Measurements from ENCODE around the gene FKBP10.
"Not testable (repeated sequence)": the region's sequence is repeated elsewhere in the genome, so short reads cannot be mapped to it uniquely, and the experiment has no call there.

Gene FKBP10, protein sequence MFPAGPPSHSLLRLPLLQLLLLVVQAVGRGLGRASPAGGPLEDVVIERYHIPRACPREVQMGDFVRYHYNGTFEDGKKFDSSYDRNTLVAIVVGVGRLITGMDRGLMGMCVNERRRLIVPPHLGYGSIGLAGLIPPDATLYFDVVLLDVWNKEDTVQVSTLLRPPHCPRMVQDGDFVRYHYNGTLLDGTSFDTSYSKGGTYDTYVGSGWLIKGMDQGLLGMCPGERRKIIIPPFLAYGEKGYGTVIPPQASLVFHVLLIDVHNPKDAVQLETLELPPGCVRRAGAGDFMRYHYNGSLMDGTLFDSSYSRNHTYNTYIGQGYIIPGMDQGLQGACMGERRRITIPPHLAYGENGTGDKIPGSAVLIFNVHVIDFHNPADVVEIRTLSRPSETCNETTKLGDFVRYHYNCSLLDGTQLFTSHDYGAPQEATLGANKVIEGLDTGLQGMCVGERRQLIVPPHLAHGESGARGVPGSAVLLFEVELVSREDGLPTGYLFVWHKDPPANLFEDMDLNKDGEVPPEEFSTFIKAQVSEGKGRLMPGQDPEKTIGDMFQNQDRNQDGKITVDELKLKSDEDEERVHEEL

GRCh38 chr17:41812381-41813151 lies at the start of gene FKBP10:
Gene FKBP10 (plus strand): TSS chr17:41813004. CDS start chr17:41813035, 31 bp downstream.
- no peak for DNase-seq (ENCODE audit: low read depth in 2 of 2)

DNA sequence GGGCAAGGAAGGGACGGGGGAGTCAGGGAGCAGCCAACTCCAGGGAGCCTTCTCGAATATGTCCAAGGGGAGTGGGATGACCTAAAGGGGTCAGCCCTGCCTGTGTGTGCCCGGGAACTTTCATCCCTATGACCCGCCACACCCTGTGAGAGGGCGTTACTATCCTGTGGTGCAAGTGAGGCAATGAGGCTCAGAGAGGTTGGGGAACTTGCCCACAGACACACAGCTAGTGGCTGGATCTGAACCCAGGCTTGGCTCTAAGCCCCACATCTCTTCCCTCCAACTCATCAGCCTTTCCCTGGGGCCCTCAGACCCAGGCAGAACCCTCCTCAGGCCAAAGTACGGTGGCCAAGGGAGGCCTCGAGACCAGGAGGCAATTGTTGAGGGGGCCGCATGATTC lies 49.5 kb upstream of the FKBP10 start:
- no peak for DNase-seq (ENCODE audit: low read depth in 2 of 2)

DNA sequence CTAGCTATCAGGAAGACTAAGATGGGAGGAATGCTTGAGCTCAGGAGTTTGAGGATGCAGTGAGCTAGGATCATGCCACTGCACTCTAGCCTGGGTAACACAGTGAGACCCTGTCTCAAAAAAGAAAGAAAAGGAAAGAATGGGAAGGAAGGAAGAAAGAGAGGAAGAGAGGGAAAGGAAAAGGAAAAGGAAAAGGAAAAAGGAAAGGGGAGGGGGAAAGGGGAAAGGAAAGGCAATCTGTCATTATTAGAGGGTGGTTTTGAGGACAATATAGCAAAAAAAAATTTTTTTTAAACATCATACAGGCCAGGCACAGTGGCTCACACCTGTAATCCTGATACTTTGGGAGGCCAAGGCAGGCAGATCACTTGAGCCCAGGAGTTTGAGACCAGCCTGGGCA lies 46.7 kb upstream of the FKBP10 start:
- no peak for DNase-seq (ENCODE audit: low read depth in 2 of 2)

DNA sequence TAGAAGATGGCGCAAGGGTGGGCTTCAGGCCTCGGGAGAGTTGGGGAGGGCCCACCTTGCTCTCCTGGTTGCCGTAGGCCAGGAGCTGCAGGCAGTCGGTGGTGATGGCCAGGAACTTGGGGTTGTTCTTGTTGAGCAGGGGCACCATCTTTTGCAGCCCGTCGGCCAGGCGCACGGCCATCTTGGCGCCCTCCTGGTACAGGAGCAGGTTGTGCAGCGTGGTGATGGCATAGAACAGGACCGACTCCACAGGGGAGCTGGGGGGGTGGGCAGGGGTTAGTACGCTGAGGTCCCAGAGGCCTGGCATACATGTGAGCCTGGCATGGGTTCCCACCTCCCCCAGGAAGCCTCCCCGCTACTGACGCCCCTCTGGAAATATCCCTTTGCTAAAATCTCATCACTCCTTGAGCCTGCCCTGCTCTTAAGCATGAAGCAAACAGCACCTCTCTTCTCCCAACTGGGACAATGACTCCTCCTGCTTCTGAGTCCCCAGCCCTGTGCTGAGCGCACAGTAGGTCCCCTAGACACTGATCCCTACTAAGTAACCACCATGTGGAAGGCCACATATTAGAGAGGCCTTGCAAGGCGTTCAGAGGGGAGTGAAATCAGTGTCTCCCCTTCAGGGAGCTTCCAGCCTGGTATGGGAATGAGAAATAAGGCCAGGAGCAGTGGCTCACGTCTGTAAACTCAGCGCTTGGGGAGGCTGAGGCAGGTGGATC lies 45.3 kb upstream of the FKBP10 start:
- no peak for DNase-seq (ENCODE audit: low read depth in 2 of 2)

- no peak for DNase-seq (ENCODE audit: low read depth in 2 of 2)
These were observed 44.0 kb upstream of the FKBP10 start for GRCh38 chr17:41768682-41769288.

DNA sequence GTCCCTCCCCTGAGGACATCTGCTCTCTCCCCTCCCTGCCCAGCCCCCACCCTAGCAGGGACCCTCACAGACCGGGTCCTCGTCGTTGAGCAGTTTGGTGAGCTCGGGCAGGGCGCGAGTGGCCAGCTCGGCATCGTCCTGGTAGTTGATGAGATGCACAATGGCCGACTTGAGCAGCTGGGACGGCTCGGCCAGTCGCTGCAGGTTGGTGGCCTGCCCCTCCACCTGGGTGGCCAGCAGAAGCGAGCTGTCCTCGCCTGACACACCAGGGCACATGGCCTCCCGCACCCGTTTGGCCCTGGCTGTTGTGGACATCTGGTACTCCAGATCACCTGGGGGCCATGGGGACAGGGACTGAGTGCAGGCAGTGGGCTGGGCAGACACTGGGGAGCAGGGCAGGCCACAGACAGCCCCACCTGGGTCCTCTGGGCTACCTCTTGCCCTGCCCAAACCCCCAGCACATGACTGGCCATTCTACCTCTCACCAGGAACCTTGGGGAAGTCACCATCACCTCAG lies 43.4 kb upstream of the FKBP10 start:
- DNase-seq (ENCODE audit: low read depth in 2 of 2): no peak

DNA sequence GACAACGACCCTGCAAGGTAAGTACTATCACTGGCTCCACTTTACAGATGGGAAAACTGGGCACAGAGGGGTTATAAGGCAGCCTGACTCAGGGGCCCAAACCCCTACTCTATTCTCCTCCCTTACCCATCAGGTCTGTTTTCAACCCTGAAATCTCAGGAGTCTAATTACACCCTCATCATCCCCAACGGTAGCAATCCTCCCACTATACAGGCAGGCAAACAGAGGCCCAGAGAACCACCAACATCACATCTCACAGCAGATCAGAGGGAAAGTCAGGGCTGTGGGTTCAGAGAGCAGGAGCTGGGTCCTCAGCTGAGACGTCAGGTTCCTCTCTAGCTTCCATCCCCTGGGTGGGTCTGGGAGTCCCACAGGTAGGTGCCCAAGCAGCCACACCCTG lies 42.8 kb upstream of the FKBP10 start:
- DNase-seq (ENCODE audit: low read depth in 2 of 2): no peak

- DNase-seq (ENCODE audit: low read depth in 2 of 2): no peak
These were observed 41.2 kb upstream of the FKBP10 start for GRCh38 chr17:41771389-41772206.

- DNase-seq (ENCODE audit: low read depth in 2 of 2): no peak
These were observed 40.6 kb upstream of the FKBP10 start for GRCh38 chr17:41772218-41772585.

DNA sequence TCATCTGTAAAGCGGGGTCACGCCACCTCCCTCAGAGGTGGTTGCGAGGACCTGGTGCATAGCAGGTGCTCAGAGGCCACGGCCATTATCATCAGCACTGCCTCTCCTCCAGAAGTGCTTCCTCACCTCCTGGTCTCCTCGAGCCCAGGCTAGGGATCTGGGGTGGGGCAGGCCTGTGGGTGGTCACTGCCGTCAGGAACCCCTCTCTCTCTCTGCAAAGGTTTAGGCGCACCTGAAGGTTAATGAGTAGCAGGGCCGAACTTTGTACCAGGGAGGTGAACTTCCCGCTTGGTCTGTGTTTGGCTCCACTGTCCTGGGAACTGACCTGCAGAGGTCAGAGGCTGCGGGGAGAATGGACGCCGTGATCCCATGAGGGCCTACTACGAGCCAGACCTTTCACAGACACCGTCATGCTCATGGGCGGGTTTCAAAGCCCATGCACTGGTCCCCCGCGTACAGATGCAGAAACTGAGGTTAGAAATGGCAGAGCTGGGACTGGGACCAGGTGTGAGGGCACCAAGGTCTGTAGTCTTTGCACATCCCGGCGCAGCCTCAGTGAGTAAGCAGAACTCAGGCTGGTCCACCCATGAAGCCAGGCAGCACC lies 40.1 kb upstream of the FKBP10 start:
- no peak for DNase-seq (ENCODE audit: low read depth in 2 of 2)

- DNase-seq (ENCODE audit: low read depth in 2 of 2): no peak
These were observed 39.6 kb upstream of the FKBP10 start for GRCh38 chr17:41773190-41773588.

DNA sequence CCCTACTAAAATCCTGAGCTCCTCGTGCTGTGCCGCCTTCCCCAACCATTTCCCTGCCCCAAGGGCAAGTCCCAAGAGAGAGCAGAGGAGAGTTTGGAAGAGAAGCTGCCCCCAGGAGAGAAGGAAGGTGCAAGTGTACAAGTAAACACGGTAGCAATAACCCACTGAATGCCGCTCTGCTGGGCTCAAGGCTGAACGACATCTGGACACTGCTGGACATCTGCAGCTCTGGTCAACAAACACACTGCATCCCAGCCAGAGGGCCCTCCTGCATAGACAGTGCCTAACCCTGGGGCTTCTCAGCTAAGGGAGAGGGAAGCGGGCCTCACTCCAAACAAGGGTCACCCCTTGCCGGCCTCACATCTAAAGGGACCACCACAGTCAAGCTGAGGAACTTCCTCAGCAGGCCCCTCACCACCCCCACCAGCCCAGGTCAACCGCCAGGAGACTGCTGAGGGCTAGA lies 39.0 kb upstream of the FKBP10 start:
- DNase-seq (ENCODE audit: low read depth in 2 of 2): no peak

DNA sequence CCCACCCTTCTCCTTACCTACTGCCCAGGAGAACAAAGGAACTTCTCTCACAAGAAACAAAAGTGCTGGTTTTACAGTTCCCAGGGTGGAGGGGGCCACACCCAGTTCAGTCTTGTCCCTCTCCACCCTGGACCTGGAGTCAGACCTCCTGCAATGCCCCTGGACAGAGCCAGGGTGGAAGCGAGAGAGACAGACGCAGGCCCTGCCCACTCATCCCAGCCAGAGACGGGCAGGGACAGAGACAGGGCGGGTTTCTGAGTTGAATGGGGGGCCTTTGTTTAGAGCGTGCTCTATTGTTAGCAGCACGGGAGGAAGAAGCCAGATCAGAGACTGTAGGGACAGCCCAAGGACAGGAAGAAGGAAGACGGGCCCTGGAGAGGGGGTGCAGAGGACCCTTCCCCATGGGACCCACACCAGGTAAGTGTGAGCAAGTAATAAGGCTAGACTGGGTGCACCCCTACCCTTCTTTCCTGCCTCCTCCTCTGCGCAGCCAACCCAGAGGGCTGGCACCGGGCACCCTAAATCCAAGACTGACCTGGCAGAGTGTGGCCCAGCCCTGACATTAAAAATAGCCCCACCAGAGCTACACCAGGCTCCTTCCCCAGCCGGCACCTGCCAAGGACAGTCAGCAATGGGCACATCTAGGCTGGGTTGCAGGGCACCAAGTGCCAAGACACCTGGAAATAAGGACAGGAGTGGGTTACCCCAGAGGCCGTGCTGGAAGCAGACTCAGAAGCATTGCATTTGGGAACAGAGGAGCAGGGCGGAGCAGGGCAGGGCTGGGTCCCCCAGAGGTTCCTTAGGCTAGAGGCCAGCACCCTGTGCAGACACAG lies 37.2 kb upstream of the FKBP10 start:
- DNase-seq (ENCODE audit: low read depth in 2 of 2): no peak

DNA sequence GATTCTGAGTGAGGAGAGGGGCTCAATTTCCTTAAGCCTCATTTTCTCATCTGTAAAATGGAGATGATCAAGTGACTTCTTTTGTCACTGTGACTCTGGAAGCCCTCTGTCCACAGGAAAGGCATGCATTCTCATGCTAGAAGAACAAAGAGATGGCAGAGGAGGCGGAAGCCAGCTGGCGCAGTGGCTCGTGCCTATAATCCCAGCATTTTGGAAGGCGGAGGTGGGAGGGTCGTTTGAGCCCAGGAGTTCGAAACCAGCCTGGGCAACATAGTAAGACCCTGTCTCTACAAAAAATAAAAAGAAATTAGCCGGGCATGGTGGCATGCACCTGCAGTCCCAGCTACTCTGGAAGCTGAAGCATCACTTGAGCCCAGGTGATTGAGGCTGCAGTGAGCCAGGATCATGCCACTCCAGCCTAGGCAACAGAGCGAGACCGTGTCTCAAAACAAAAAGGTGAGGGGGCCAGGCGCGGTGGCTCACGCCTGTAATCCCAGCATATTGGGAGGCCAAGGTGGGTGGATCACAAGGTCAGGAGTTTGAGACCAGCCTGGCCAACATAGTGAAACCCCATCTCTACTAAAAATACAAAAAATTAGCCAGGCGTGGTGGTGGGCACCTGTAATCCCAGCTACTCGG lies 36.4 kb upstream of the FKBP10 start:
- DNase-seq (ENCODE audit: low read depth in 2 of 2): not testable (repeated sequence)

DNA sequence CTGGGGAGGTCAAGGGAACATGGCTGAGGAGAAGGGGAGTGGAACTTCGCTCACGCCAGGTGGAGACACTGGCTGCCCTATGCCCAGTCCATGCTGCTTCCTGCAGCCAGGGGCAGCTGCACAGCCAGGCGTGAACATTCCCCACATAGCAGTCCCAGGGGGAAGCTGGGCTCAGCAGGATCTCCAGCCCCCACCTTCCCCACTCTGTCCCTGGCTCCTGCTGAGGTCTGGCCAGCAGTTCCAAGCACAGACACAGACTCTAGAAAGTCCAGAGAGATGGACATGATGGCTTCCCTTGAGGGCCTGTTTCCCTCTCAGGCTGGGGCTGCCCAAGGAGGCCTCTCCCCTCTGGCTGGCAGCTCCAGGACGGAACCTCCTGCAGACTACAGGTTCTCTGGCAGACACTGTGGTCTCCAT lies 35.6 kb upstream of the FKBP10 start:
- no peak for DNase-seq (ENCODE audit: low read depth in 2 of 2)

DNA sequence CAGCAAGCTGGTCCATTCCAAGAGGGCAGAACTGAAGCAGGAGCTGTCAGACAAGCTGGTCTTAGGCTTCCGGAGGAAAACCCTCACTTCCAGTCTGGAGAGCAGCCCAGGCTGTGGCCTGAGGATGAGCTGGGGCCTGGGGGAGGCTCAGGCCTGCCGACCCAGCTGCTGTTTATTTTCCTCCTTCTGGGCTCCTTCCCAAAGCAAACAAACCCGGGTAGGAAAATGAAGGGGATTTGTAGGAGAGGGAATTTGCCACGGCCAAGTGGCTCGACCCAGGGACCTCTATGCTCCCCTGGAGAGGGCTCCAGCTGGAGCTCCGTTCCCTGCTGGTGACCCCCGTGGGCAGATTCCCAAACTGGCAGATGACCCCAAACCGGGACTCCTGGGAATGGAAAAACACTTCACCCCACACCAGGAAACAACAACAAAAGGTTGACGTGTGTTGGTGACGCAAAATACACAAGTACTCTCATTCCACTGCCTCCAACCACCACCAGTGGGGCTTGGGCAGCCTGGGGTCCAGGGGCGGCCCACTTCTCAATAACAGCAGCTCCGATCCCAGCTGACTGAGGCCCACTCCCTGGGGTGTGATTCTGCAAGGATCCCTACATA lies 35.1 kb upstream of the FKBP10 start:
- DNase-seq (ENCODE audit: low read depth in 2 of 2): no peak

DNA sequence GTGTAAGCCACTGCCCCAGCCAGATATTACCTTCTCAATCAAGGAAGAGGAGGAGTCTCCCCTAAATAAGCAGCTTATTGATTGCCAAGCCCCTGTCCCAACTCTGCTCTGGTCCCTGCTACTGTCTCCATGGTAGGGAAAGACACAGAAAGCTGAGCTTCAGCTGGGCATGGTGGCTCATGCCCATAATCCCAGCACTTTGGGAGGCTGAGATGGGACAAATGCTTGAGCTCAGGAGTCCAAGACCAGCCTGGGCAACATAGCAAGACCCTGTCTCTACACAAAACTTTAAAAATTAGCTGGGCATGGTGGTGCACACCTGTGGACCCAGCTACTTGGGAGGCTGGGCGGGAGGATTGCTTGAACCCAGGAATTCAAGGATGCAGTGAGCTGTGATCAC lies 32.9 kb upstream of the FKBP10 start:
- DNase-seq (ENCODE audit: low read depth in 2 of 2): no peak

DNA sequence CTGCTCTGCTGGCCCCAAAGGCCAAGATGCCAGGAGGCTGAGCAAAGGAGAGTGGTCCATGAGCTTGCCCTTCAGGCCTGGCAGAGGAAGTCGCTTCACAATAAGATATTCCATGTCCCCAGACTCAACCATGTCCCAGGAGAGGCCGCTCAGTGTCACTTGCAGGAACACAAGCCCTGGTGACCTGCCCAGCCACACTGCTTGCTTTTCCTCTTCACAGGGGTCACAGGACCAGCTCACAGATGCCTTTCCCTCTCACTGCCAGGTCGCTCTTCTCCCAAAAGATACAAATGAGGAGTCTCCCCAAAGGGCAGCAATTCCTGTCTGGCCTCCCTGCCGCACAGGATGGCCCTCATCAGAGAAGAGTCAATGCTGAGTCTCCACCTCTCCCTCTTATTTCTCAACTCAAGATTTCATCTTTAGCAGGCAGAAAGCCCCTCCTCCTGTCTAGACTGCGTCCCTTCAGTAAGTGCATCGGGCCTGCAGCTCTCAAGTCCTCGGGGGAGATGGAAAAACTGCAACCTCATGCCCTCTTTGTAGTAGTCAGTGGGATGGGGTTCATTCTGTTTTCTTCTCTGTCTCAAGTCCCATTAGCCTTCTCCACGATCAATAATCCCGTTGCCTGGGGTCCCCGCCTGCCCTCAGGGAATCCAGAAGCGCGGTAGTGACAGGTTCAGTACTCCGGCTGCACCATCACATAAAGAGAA lies 31.2 kb upstream of the FKBP10 start:
- DNase-seq (ENCODE audit: low read depth in 2 of 2): no peak

Measured in stimulated activated CD8-positive, alpha-beta memory T cell treated with anti-CD3 and anti-CD28 coated beads, Interleukin-15, amount 100 ng/mL, for 48 hours (primary cell).